Tibial artery (tissue), 4 donors: ENCODE measurements around the gene GCLC.

Experiments
- DNase-seq, 2 donors: peaks; one replicate each; pipeline ENCODE4 v3.0.0-alpha.2; 2019
- H3K27ac ChIP-seq, 2 donors: fragments of 200-600 bp; sonication (generic) in 1 of 2; 1 replicate in 1 of 2; 2 replicates in 1 of 2; pipeline ENCODE4 v1.5.1; 2018 to 2019; ENCODE audit warnings: mild to moderate bottlenecking in 1 of 2
- H3K27me3 ChIP-seq, 2 donors: fragments of 200-600 bp; sonication (generic) in 1 of 2; one replicate each; pipeline versions ENCODE4 v1.5.1 to v1.6.0; 2016 to 2019
- H3K36me3 ChIP-seq, 3 donors: fragments of 200-600 bp; sonication (generic) in 2 of 3; one replicate each; pipeline ENCODE4 v1.5.1; 2016 to 2019; ENCODE audit warnings: mild to moderate bottlenecking in 2 of 3
- H3K4me1 ChIP-seq, 4 donors: fragments of 200-600 bp; sonication (generic) in 2 of 4; 1 replicate in 3 of 4; 2 replicates in 1 of 4; pipeline ENCODE4 v1.5.1; 2016 to 2019
- H3K4me3 ChIP-seq, 2 donors: fragments of 200-600 bp; sonication (generic) in 1 of 2; 1 replicate in 1 of 2; 2 replicates in 1 of 2; pipeline ENCODE4 v1.5.1; 2018 to 2019; ENCODE audit warnings: mild to moderate bottlenecking in 2 of 2
- H3K9me3 ChIP-seq, 3 donors: fragments of 200-600 bp; sonication (generic) in 1 of 3; one replicate each; pipeline ENCODE4 v1.5.1; 2016 to 2019
- intact Hi-C: fragments of 100-400 bp; cut with DNase I; formaldehyde crosslinking; loops from one replicate; pipeline ENCODE4 v1.15.0; 2023; ENCODE audit warnings: low total_unique reads
- TF ChIP-seq, protein P1 (sequence below), 2 experiments: fragments of 200-600 bp in 1 of 2; fragments of 450-650 bp in 1 of 2; IDR thresholded peaks; one replicate each; pipeline ENCODE4 v1.5.1; 2017 to 2019; ENCODE audit warnings: antibody characterized with exemption in 2 of 2, mild to moderate bottlenecking in 1 of 2, moderate library complexity in 1 of 2

Gene GCLC

GRCh38 chr6:53492860-53493634, 51.9 kb downstream of the GCLC start:
- DNase-seq = no peak

GRCh38 chr6:53487080-53487479, 57.8 kb downstream of the GCLC start:
- Histone ChIP-seq H3K27ac (no peak overlapping the region), H3K9me3 (no peaks in the 10 kb centered on the region), H3K4me1 (peaks cover 0 to 7% (median 2%) of the 10 kb centered on the region in 4 donors), H3K27me3 (peaks cover 0 to 11% of the 10 kb centered on the region in 2 donors), H3K4me3 (no peak overlapping the region), H3K36me3 (no peaks in the 10 kb centered on the region)
- TF ChIP-seq, protein P1, sequence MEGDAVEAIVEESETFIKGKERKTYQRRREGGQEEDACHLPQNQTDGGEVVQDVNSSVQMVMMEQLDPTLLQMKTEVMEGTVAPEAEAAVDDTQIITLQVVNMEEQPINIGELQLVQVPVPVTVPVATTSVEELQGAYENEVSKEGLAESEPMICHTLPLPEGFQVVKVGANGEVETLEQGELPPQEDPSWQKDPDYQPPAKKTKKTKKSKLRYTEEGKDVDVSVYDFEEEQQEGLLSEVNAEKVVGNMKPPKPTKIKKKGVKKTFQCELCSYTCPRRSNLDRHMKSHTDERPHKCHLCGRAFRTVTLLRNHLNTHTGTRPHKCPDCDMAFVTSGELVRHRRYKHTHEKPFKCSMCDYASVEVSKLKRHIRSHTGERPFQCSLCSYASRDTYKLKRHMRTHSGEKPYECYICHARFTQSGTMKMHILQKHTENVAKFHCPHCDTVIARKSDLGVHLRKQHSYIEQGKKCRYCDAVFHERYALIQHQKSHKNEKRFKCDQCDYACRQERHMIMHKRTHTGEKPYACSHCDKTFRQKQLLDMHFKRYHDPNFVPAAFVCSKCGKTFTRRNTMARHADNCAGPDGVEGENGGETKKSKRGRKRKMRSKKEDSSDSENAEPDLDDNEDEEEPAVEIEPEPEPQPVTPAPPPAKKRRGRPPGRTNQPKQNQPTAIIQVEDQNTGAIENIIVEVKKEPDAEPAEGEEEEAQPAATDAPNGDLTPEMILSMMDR (IDR thresholded peaks at IDR 0.05) = no peak
- intact Hi-C loops = no loop called here
- no peak for DNase-seq

More at GRCh38 chr6:53492860-53493634, 51.9 kb downstream of the GCLC start:
- Histone ChIP-seq H3K27me3 (no peaks in the 10 kb centered on the region), H3K27ac (peak overlapping the region in 1 of 2 donors; percentile 7), H3K4me3 (peak overlapping the region; percentile 8 to 39), H3K9me3 (no peaks in the 10 kb centered on the region), H3K4me1 (peaks cover 0 to 15% (median 5%) of the 10 kb centered on the region in 4 donors), H3K36me3 (no peaks in the 10 kb centered on the region)
- intact Hi-C loops = no loop called here
- TF ChIP-seq, protein P1 (IDR thresholded peaks at IDR 0.05) = peak; percentile 66 to 69

DNA sequence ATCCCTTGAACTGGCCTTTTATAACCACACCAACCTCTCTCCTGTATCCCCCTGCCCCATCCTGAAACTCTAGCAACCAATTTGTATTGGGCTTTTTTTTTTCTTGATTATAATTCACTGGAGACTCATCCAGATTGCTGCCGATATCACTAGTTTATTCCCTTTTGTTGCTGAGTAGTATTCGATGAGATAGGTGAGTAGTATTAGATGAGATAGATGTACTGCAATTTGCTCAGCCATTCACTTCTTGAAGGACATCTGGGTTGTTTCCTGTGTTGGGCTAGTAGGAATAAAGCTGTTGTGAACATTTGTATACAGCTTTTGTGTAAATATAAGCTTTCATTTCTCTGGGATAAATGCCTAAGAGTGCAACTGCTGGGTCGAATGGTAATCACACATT, 58.2 kb downstream of the GCLC start:
- intact Hi-C loops = no loop called here
- H3K36me3 ChIP-seq = no peaks in the 10 kb centered on the region

DNA sequence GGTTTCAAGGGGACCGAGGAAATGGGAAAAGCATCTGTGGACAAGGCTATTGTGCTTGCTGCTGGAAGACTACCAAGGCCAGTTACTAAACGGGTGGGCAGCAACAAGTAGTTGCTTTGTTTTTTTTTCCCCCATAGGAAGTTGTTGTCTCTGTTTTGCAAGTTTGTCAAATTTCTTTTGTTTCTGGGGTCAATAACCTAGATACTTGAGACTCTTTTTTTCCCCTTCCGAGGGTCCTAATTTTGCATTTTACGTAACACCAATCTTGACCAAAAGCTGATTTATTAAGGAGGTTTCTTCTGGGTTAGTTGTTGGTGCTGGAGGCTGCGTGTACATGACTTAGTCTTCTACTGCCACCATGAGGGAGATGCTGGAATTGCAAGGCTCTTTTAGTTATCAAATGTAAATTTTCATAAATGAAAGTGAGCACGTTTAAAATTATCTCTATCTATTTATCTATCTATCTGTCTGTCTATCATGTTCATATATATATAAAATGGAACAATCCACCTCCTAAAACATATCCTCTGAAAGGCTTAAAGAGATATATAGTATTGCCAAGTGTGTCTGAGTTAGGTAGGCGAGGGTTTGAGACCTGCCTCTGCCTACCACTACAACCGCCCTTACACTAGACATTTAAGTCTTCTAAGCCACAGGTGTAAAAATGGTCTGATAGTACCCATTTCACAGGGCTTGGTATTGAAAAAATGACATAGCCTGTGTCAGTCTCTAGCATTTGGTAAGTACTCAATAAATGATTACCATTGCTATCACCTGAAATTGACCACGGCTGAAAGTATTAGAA, 60.2 kb downstream of the GCLC start:
- no peak overlapping the region for H3K4me3 ChIP-seq
- peaks cover 0 to 11% of the 10 kb centered on the region in 2 donors for H3K27me3 ChIP-seq
- H3K36me3 ChIP-seq = no peaks in the 10 kb centered on the region
- peak in 1 of 2 donors; percentile 89 for DNase-seq
- intact Hi-C loops = loop anchor here (1.0 kb wide), 1 partner anchor 313 kb away; no protein-coding TSS in a partner anchor
- TF ChIP-seq, protein P1 (IDR thresholded peaks at IDR 0.05) = peak; percentile 94 to 97
- no peaks in the 10 kb centered on the region for H3K9me3 ChIP-seq
- H3K4me1 ChIP-seq = peaks cover 0 to 7% (median 2%) of the 10 kb centered on the region in 4 donors
- H3K27ac ChIP-seq = no peak overlapping the region

More for the DNA sequence above, 58.2 kb downstream of the GCLC start:
- DNase-seq = no peak
- Histone ChIP-seq H3K27ac (no peak overlapping the region), H3K27me3 (peaks cover 0 to 11% of the 10 kb centered on the region in 2 donors), H3K9me3 (no peaks in the 10 kb centered on the region), H3K4me1 (peaks cover 0 to 7% (median 2%) of the 10 kb centered on the region in 4 donors), H3K4me3 (no peak overlapping the region)
- TF ChIP-seq, protein P1 (IDR thresholded peaks at IDR 0.05) = no peak

GRCh38 chr6:53483423-53484353, 61.2 kb downstream of the GCLC start:
- peaks cover 0 to 11% of the 10 kb centered on the region in 2 donors for H3K27me3 ChIP-seq

More at GRCh38 chr6:53483423-53484353, 61.2 kb downstream of the GCLC start:
- Histone ChIP-seq H3K9me3 (no peaks in the 10 kb centered on the region), H3K36me3 (no peaks in the 10 kb centered on the region), H3K4me1 (peaks cover 0 to 7% (median 2%) of the 10 kb centered on the region in 4 donors), H3K4me3 (no peak overlapping the region), H3K27ac (no peak overlapping the region)
- TF ChIP-seq, protein P1 (IDR thresholded peaks at IDR 0.05) = no peak
- peak in 1 of 2 donors; percentile 39 for DNase-seq
- intact Hi-C loops = loop anchor here (1.0 kb wide), 1 partner anchor 312 kb away; no protein-coding TSS in a partner anchor
